ENCODE measurements around the gene CAGE1.
"Not testable (repeated sequence)": the region's sequence is repeated elsewhere in the genome, so short reads cannot be mapped to it uniquely, and the experiment has no call there.

CAGE1 gene

DNA sequence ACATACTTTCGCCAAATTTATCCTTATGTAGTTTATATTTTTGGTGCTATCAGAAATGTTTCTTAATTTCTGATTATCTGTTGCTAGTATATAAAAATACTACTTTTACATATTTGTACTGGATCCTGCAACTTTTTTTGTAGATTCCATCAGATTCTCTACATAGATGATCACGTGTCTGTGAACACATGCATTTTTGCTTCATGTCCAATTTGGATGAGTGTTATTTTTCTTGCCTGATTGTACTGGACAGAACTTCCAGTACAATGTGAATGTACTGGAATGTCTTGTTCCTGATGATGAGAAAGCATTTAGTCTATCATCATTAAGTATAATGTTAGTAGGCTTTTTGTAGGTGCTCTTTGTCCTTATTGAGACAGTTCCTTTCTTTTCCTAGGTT lies 51.5 kb downstream of the CAGE1 start:
- no peak for DNase-seq (ENCODE audit: low spot score)

DNA sequence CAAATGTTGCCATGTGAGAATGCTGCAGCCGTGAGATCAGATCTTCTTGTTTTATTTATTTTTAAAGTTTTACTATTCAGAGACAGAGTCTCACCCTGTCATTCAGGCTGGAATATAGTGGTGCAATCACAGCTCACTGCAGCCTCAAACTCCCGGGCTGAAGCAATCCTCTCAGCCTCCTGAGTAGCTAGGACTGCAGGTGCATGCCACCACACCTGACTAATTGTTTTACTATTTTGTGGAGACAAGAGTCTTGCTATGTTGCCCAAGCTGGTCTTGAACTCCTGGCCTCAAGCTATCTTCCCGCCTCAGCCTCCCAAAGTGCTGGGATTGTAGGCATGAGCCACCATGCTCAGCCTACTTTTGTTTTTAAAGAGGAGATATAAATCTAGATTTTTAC lies 54.0 kb downstream of the CAGE1 start:
- DNase-seq (ENCODE audit: low spot score), result no peak

DNA sequence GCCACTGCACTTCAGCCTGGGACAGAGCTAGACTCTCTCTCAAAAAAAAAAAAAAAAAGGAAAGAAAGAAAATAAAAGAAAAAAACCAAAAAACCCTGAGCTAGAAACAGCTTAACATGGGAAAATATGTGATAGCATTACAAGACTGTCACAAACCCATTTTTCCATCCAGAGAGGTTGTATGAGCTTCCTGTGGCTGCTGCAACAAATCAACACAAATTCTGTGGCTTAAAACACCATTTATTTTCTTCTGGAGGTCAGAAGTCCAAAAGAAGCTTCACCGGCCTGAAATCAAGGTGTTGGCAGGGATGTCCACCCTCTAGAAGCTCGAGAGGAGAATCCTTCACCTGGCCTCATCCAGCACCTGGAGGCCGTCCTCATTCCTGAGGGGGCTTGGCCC lies 54.9 kb downstream of the CAGE1 start:
- no peak for DNase-seq (ENCODE audit: low spot score)

DNA sequence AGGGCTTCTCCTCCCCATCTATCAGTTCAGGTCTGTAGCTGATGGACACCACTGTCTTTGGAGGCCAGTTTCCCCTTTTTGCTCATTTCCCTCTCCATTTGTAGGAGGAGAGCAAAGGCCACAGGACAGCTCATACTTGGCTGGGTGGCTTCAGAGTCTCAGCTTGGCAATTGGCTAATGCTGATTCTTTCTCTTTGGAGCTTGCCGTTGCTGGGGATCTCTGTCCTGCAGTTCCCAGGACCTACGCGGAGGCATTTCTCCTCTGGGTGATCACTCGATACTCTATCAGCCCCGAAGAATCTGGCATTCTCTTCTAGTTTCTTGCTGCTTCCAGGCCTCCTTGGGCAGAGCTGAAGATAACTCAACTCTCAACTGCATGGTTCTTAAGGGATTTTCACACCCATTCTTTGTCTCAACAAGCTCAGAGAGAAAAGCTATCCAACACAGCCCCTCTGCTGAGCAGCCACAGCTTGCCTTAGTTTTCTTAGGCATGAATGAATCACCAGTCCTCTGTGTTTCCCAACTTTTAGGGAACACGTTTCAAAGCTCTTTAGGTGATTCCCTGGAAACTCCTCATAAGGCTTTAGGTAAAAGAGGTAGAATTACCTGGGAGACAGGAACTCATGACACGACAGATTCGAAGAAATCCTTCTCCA lies 57.3 kb downstream of the CAGE1 start:
- no peak for DNase-seq (ENCODE audit: low spot score)

DNA sequence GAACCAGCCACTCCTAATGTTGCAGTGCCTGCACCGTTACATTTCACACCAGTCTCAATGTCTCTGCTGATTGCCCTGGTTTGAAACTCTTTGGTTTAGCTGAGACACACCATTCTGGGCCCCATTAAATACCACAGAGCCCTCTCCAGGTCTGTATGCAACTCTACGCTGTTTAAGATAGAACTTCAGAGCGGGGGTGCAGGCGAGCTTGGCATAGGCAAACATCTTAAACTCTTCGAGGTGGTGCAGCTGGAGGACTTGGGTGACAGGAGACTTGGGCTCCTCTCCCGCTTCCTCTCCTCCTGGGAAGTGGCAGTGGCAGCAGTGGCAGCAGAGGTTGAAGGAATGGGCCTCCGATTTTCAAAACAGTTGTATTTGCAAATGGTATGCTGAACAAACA lies 58.1 kb downstream of the CAGE1 start:
- no peak for DNase-seq (ENCODE audit: low spot score)

DNA sequence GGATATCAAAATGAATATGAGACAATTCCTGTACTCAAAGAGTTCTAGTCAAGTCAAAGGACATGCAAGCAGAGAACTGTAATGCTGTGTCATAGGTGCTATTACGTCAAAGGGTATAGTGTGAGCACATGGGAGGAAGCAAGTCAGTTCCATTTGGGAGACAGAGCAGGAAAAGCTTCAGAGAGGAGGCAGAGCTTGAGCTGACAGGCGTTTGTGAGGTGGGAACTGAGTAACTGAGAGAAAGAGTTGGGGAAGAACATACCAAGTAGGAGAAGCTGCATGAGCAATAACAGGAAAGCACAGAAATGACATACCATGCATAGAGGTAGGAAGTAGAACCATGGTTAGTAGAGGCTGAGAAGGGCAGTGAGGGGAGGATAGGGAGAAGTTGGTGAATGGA lies 61.3 kb downstream of the CAGE1 start:
- DNase-seq (ENCODE audit: low spot score), result no peak

DNA sequence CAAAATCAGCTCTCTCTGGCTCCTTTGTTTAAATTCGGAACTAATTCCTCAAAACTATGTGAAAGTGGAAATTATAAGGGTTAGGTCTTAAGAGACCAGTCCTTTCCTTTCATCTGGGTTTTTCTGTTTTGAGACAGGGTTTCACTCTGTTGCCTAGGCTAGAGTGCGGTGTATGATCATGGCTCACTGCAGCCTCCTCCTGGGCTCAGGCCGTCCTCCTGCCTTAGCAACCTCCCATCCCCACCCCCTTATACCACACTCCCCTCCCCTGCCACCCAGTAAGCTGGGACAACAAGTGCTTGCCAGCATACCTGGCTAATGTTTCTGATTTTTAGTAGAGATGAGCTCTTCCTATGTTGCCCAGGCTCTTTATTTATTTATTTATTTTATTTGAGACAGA lies 63.8 kb downstream of the CAGE1 start:
- DNase-seq (ENCODE audit: low spot score), result no peak

DNA sequence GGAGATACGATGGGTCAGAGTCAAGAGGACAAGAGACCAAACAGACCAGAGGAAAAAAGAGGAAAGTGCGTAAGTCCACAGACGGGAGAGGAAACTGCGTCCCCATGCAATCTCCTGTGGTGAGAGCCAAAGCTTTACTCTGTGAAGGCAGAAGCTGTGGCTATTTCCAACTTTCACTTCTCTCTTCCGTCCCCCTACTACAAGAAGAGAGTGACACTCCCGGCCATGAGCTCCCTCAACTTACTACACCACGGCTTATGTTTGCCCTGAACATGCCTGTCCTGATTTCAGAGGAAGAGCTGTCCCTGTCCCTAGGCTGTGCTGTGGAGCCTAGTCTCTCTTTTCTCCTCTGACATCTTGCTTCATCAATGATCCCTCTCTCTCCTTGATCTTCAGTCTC lies 65.0 kb downstream of the CAGE1 start:
- no peak for DNase-seq (ENCODE audit: low spot score)

DNA sequence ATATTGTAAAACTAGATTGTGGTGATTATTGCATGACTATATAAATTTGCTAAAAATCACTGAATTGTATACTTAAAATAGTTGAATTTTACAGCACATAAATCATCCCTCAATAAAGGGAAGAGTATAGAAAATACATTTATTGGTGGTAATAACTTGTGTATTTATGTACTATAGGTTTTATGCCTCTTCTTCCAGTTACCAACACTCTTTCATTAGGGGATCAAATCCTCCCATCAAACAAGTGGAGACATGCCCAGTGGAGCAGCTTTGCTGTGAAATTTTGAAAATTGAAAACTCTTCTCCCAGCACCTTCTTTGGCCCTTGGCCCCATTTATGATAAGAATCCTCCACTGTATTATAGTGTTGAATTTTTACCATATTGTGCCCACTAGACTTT lies 66.5 kb downstream of the CAGE1 start:
- DNase-seq (ENCODE audit: low spot score), result no peak

DNA sequence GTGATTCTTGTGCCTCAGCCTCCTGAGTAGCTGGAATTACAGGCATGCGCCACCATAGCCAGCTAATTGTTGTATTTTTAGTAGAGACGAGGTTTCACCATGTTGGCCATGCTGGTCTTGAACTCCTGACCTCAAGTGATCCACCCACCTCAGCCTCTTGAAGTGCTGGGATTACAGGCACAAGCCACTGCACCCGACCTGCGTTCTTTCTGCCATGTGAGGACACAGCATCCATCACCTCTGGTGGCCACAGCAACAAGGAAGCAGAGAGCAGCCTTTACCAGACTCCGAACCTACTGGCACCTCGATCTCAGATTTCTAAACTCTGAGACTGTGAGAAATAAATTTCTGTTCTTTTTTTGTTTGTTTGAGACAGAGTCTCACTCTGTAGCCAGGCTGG lies 67.7 kb downstream of the CAGE1 start:
- DNase-seq (ENCODE audit: low spot score), result not testable (repeated sequence)

DNA sequence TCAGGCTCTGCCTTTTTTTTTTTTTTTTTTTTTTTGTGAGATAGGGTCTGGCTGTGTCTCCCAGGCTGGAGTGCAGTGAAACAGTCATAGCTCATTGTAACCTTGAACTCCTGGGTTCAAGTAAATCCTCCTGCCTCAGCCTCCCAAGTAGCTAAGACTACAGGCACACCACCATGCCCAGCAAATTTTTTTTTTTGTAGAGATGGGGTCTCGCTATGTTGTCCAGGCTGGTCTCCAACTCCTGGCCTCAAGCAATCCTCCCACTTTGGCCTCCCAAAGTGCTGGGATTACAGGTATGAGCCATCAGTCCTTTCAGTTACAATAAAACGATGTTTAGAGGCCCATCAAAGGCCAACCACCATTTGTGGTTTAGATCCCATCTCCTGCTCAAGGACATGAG lies 70.1 kb downstream of the CAGE1 start:
- not testable (repeated sequence) for DNase-seq (ENCODE audit: low spot score)

DNA sequence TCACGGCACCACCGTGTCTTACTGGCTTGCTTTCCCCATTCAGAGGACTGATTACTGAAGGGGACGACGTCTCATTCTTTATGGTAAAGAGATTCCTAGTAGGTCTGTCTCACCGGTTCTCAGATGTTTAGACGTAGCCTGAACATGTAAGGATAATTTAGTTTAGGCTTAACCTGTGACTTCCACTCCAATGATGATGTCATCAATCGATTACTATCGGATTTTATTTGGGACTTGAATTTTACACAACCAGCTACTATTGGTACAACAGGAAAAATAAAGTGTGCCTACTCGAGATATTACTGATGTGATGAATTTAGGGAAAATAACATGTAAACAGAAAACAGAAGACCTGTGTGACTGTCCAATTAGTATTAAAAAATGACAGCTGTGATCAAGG lies 72.0 kb downstream of the CAGE1 start:
- no peak for DNase-seq (ENCODE audit: low spot score)

DNA sequence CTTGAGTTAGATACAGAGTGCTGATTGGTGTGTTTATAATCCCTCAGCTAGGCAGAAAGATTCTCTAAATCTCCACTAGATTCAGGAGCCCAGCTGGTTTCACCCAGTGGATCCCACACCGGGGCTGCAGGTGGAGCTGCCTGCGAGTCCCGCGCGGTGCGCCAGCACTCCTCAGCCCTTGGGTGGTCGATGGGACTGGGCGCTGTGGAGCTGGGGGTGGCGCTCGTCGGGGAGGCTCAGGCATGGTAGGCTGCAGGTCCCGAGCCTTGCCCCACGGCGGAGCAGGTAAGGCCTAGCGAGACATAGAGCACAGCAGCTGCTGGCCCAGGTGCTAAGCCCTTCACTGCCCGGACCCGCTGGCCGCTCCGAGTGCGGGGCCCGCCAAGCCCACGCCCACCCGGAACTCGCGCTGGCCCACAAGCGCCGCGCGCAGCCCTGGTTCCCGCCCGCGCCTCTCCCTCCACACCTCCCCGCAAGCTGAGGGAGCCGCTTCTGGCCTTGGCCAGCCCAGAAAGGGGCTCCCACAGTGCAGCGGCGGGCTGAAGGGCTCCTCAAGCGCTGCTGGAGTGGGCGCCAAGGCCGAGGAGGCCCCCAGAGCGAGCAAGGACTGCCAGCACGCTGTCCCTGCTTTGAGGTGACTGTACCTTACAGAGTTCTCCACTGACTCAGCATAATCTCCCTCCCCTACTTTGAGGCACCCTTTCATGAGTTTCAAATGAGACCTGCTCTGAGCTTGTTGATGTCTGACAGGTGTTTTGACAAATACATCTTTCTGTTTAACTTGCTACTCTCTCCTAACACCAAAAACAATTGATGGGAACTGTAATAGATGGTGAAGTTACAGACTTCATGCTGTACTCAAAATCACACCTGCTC lies 72.6 kb downstream of the CAGE1 start:
- no peak for DNase-seq (ENCODE audit: low spot score)

DNA sequence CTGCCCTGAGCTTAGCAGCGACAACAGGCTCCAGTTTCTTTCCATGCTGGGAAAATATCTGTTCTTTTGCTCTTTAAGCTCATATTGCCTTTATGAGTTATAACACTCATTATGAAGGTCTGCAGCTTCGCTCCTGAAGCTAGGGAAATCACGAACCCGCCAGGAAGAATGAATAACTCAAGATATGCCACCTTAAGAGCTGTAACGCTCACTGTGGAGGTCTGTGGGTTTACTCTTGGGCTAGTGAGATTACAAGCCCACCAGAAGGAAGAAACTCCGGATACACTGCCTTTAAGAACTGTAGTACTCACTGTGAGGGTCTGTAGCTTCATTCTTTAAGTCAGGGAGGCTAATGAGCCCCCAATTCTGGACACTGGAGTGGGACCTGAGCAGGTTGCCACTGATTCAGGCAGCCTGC lies 73.6 kb downstream of the CAGE1 start:
- no peak for DNase-seq (ENCODE audit: low spot score)

DNA sequence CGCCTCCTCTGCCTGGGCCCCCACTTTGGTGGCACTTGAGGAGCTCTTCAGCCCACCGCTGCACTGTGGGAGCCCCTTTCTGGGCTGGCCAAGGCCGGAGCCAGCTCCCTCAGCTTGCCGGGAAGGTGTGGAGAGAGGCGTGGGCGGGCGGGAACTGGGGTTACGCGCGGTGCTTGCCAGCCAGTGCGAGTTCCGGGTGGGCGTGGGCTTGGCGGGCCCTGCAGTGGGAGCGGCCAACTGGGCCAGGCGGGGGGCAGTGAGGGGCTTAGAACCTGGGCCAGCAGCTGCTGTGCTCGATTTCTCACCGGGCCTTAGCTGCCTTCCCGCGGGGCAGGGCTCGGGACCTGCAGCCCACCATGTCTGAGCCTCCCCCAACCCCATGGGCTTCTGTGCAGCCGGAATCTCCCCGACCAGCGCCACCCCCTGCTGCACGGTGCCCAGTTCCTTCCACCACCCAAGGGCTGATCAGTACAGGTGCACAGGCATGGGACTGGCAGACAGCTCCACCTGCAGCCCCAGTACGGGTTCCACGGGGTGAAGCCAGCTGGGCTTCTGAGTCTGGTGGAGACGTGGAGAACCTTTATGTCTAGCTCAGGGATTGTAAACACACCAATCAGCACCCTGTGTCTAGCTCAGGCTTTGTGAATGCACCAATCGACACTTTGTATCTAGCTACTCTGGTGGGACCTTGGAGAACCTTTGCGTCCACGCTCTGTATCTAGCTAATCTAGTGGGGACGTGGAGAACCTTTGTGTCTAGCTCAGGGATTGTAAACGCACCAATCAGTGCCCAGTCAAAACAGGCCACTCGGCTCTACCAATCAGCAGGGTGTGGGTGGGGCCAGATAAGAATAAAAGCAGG lies 74.2 kb downstream of the CAGE1 start:
- DNase-seq (ENCODE audit: low spot score), result peak; percentile 69

DNA sequence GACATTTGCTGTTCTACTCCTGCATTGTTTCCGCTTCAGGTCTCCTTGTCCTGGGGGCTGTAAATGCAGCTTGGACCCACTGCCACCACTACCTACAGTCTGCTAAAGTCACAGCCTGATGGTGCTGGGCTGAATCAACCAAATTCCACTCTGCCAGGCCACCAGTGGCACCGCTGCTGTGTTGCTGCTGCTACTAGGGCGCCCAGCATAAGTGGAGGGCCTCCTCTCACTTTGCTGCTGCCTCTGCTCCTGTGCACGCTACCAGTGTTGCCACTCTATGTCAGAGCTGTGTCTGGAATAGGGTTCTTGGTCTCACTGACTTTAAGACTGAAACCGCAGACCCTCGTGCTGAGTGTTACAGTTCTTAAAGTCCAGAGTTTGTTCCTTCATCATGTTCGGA lies 75.1 kb downstream of the CAGE1 start:
- DNase-seq (ENCODE audit: low spot score), result no peak

DNA sequence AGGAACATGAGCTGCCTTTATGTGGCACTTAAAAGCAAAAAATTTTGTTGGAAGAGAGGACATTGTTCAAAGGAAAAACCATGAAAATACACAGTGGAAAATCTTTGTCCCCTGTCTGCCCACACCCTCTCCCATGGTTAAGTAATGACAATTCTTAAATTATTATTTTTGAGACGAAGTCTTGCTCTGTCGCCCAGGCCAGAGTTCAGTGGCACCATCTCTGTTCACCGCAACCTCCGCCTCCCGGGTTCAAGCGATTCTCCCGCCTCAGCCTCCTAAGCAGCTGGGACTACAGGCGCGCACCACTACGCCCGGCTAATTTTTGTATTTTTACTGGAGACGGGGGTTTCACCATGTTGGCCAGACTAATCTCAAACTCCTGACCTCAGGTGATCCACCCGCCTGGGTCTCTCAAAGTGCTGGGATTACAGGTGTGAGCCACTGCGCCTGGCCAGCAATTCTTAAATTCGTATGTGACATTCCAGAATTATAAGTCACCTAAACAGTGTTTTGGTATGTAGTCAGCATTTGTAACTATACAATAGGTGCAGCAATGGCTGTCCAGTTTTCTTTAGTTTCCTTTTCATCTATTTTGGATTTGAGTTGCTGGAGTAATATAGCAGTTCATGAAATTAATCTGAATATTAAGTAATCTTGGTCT lies 75.9 kb downstream of the CAGE1 start:
- DNase-seq (ENCODE audit: low spot score), result no peak

DNA sequence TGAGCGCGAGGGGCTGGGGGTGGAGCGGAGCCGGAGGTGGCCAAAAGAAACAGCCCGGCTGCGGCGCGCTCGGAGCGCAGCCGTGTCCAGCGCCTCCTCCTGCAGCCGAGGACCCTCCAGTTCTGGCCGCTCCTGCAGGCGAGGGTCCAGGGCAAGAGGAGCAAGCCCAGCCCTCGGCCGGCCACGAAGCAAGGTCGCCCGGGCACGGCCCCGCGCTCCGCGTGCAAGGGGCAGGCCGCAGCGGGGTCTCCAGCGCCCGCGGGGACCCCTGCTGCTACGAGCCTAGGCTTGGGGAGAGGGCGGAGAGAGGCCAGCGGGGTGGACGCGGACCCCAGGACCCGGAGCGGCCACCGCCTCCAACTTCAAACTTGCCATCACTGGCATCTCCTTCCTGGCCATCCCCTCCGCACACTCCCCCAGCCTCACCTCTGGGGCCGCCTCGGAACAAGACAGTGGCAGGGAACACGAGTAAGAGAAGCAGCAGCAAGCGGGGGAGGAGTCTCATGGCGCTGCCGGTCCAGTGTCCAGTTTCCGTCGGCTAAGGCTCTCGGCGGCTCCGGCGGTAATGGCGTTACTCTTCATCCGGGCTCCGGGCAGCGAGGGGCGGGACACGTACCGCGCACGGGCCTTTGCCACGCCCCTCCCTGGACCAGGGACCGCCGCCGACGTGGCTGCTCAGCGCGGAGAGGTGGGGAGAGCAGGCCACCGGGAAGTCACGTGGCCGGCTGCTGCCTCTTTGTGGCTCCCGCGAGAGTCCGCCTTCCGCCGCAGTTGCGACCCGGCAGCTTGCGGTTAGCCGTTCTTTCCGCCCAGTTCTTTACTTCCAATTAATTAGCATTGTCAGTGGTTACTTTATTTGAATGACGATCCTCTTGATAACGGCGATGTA lies 76.7 kb downstream of the CAGE1 start, which contains the start of gene SSR1:
Gene SSR1 (minus strand): TSS at position 584 of the 889 bp plus-strand sequence. CDS start 79 bp downstream, at position 505.
- peak; percentile 99 for DNase-seq (ENCODE audit: low spot score)

DNA sequence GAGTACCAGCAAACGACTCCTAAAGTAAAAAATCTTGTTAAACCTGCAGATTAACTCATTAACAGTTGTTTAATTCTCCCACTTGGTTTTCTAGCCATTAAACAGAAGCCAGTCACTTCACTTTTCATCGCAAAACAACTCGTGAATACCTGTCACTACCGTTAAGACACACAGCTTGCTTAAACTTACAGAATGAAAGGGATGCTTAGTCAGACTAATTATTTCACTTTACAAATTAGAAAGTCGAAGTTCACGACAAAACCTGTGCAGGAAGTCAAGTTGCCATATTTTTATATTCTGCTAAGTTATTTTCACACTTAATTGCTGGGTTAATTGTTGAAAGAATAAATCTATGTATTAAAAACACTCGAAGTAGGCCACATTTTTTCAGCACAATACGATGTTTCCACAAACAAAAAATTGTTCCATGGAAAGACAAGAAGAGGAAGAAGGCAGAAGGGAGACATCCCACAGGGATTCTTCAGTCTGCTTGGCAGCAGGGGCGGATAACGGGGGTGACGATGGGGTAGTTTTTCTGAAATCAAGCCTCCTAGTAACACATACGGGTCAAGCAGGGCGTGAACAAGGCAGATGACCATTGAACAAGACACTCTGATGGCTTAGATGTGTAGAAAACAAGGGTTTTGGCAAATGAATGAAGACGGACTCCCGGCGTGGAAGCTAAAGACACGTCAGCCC lies 77.5 kb downstream of the CAGE1 start:
- DNase-seq (ENCODE audit: low spot score), result no peak

DNA sequence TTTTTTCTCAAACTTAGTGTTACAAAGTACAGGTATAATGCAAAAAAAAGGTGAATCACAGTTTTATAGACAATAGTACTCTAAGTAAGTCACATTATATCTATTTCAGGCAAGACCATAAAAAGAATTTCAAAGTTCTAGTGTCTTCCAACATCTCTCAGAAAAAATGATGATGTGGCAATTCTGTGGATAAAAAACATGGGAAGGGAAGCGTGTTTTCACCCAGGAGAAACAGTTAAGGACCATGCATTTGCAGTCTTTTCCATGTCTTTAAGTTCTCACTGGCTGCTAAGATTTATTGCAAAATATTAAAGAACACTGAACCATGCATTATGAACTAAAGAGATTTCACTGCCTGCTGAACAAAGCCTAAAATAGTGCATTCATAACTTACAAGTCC lies 78.4 kb downstream of the CAGE1 start:
- no peak for DNase-seq (ENCODE audit: low spot score)
